Hematopoietic multipotent progenitor cell treated with erythropoietin and hydrocortisone succinate and interleukin-3 and kit ligand, for 17 days (in vitro differentiated cells): ENCODE results near the gene FGFR1OP2.

Source experiments
- DNase-seq: peaks from one replicate; pipeline ENCODE4 v3.0.0-alpha.2; 2015; ENCODE audit warnings: low spot score

Gene FGFR1OP2

GRCh38 chr12:27003421-27004381 lies 65.4 kb downstream of the FGFR1OP2 start:
- DNase-seq: no peak

GRCh38 chr12:27005495-27005894 lies 67.2 kb downstream of the FGFR1OP2 start:
- DNase-seq: no peak

GRCh38 chr12:27006797-27007467 lies 68.7 kb downstream of the FGFR1OP2 start:
- no peak for DNase-seq

DNA sequence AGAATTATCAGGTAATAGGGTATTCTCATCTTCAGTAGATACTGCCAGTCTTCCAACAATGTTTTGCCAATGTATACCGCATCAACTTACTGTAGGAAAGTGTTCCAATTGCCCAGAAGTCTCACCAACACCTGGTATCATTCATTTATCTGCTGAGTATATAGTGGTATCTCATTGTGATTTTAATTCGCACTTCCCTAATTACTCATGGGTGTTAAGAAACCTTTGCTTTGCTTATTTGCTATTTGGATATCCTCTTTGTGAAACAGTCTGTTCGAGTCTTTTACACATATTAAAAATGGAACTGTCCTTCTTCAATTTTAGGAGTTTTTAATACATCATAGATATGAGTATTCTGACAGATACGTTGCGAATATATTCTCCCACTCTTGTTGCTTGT lies 69.8 kb downstream of the FGFR1OP2 start:
- DNase-seq: no peak

DNA sequence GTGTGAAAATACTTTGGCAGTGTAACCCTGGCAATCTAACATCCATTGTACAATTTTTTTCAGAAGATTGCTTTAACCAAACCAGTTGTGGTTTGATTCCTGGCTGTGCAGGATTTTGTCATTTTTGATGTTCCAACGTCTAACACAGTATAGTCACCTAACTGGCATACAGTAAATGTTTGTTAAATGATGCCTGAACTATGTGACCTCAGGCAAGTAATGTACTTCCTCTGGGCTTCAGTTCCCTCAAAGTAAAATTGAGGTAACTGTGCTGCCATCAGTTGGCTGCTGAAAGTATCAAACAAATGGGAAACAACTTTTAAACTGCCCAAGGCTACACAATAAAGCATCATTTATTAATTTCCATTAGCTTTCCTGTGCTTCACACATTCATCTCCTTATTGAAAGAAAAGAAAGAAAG lies 71.6 kb downstream of the FGFR1OP2 start:
- DNase-seq: no peak

DNA sequence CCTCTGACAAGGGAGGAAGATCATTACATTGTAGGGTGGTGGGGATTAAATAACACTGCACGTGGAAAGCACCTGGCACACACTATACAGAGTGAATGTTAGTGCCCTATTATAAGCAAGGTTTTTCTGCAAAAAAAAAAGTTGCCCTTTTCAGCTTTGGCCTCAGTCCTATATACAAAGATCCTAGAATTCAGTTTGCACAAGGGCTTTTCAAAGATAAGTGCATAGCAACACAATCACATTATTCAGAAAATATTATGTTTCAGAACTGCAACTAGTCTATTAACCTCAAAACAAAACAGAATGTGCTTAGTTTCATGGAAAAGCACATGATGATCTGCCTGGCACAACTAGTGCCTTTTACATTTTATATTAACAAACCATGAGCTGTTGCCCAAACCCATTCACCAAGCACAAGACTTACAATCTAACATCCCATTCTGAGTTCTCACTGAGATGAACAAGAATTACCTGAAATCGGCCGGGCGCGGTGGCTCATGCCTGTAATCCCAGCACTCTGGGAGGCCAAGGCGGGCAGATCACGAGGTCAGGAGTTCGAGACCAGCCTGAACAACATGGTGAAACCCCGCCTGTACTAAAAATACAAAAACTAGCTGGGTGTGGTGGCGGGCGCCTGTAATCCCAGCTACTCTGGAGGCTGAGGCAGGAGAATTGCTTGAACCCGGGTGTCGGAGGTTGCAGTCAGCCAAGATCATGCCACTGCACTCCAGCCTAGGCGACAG lies 74.1 kb downstream of the FGFR1OP2 start:
- peak; percentile 22 for DNase-seq

DNA sequence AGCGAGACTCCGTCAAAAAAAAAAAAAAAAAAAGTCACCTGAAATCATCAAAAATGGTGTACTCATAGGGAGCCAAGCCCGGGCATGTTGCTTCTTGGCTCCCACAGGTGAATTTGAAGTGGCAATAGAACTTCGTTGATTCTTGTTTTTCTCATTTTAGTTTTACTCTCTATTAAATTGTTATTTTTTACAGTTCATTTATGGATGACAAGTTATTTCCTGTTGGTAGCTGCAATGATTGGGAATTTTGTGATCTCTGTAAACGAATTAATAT lies 74.6 kb downstream of the FGFR1OP2 start:
- peak; percentile 39 for DNase-seq

- DNase-seq: no peak
Observed at GRCh38 chr12:27013611-27014084, 75.4 kb downstream of the FGFR1OP2 start.

DNA sequence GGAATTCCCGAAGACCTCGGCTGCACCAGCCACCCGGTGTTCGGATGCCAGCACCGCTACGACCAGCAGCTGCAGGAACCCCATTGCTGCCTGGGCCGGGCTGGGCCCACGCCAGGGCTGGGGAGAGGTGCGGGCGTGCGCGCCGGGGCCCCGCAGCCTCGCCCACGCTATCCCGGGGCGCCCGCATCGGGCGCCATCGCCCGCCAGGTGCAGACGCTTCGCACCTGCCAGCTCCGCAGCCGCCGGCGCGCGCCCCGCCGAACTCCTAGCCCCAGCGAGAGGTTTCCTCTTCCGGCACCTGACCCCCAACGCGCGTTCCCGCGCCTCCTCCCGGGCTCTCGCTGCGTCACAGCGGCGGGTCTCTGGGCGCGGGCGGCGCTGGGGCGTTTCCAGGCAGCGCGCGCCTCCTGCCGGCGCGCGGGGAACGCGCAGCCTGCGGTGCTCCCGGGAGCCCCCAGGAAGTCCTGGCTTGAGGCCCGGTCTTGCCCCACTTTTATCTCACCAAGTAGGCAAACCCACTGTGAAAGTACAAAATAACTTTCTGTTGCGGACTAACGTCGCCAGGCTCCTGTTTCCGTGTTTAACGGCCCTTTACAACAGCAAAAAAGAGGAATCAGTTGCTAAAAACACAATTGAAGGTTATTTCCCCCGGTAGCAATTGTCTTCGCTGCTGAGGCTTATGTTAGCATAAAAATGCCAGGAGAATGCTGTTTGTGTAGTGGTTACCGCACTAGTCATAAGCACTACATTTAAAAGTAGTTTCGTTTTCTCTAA lies 76.0 kb downstream of the FGFR1OP2 start, which contains the start of gene TM7SF3:
Gene TM7SF3 (minus strand): TSS at position 300 of the 774 bp plus-strand sequence. CDS start 216 bp downstream, at position 84.
- peak; percentile 94 for DNase-seq

GRCh38 chr12:27014859-27015729 lies 76.8 kb downstream of the FGFR1OP2 start:
- DNase-seq: no peak

GRCh38 chr12:27015730-27016076 lies 77.4 kb downstream of the FGFR1OP2 start:
- DNase-seq: peak; percentile 82
